GM20431 (cell line): ENCODE results near the gene DNAL4.

ENCODE experiments used
- in situ Hi-C: fragments of 300-500 bp; cut with MseI, MboI; formaldehyde crosslinking; loops from one replicate; pipeline ENCODE4 v1.15.0; 2020; ENCODE audit warnings: low sequenced_read_pairs; ENCODE audit not compliant: unreplicated experiment

The DNAL4 gene

GRCh38 chr22:38744981-38745380 lies 49.0 kb downstream of the DNAL4 start:
- in situ Hi-C loops = no loop called here

GRCh38 chr22:38742176-38742942 lies 51.6 kb downstream of the DNAL4 start:
- in situ Hi-C loops = no loop called here

- in situ Hi-C loops = no loop called here
These were observed 52.4 kb downstream of the DNAL4 start for GRCh38 chr22:38741576-38741975.

GRCh38 chr22:38741166-38741565 lies 52.8 kb downstream of the DNAL4 start:
- in situ Hi-C loops = no loop called here

GRCh38 chr22:38740754-38741153 lies 53.2 kb downstream of the DNAL4 start:
- in situ Hi-C loops = no loop called here

GRCh38 chr22:38740116-38740723 lies 53.7 kb downstream of the DNAL4 start:
- in situ Hi-C loops = no loop called here

- in situ Hi-C loops = no loop called here
These were observed 54.5 kb downstream of the DNAL4 start for GRCh38 chr22:38739300-38740055.

GRCh38 chr22:38738475-38739070 lies 55.4 kb downstream of the DNAL4 start:
- in situ Hi-C loops = no loop called here

GRCh38 chr22:38737302-38738060 lies 56.5 kb downstream of the DNAL4 start:
- in situ Hi-C loops = no loop called here

GRCh38 chr22:38736257-38736570 lies 57.7 kb downstream of the DNAL4 start:
- in situ Hi-C loops = no loop called here

- in situ Hi-C loops = no loop called here
These were observed 58.3 kb downstream of the DNAL4 start for GRCh38 chr22:38735465-38736256.

GRCh38 chr22:38735126-38735464 lies 58.8 kb downstream of the DNAL4 start:
- in situ Hi-C loops = no loop called here

- in situ Hi-C loops = no loop called here
These were observed 59.4 kb downstream of the DNAL4 start for GRCh38 chr22:38734421-38735100.

- in situ Hi-C loops = no loop called here
These were observed 60.1 kb downstream of the DNAL4 start for GRCh38 chr22:38733724-38734381.

GRCh38 chr22:38733329-38733723 lies 60.6 kb downstream of the DNAL4 start:
- in situ Hi-C loops = no loop called here

- in situ Hi-C loops = no loop called here
These were observed 61.6 kb downstream of the DNAL4 start for GRCh38 chr22:38732251-38732815.

GRCh38 chr22:38731703-38732161 lies 62.2 kb downstream of the DNAL4 start:
- in situ Hi-C loops = no loop called here

GRCh38 chr22:38730411-38730871 lies 63.5 kb downstream of the DNAL4 start:
- in situ Hi-C loops = no loop called here
